ENCODE measurements around the gene MBNL1.
"Not testable (repeated sequence)": the region's sequence is repeated elsewhere in the genome, so short reads cannot be mapped to it uniquely, and the experiment has no call there.

The MBNL1 gene

GRCh38 chr3:152382312-152383135 is 113.8 kb downstream of the MBNL1 start:
- no peak for DNase-seq

GRCh38 chr3:152383136-152383606 is 114.4 kb downstream of the MBNL1 start:
- DNase-seq, result no peak

GRCh38 chr3:152384412-152384811 is 115.7 kb downstream of the MBNL1 start:
- DNase-seq, result no peak

- DNase-seq, result no peak
These were observed 117.0 kb downstream of the MBNL1 start for GRCh38 chr3:152385761-152386160.

- DNase-seq, result no peak
These were observed 117.5 kb downstream of the MBNL1 start for GRCh38 chr3:152386208-152386607.

GRCh38 chr3:152388631-152389030 is 119.9 kb downstream of the MBNL1 start:
- DNase-seq, result no peak

GRCh38 chr3:152389316-152389934 is 120.7 kb downstream of the MBNL1 start:
- no peak for DNase-seq

GRCh38 chr3:152390647-152391046 is 121.9 kb downstream of the MBNL1 start:
- DNase-seq, result no peak

GRCh38 chr3:152391671-152392070 is 122.9 kb downstream of the MBNL1 start:
- no peak for DNase-seq

- DNase-seq, result no peak
These were observed 123.6 kb downstream of the MBNL1 start for GRCh38 chr3:152392272-152392880.

- no peak for DNase-seq
These were observed 125.5 kb downstream of the MBNL1 start for GRCh38 chr3:152394246-152394645.

- no peak for DNase-seq
These were observed 127.0 kb downstream of the MBNL1 start for GRCh38 chr3:152395764-152396163.

GRCh38 chr3:152396867-152397266 is 128.1 kb downstream of the MBNL1 start:
- DNase-seq, result no peak

GRCh38 chr3:152397348-152397747 is 128.6 kb downstream of the MBNL1 start:
- not testable (repeated sequence) for DNase-seq

- DNase-seq, result no peak
These were observed 129.8 kb downstream of the MBNL1 start for GRCh38 chr3:152398495-152398894.

GRCh38 chr3:152399374-152399773 is 130.6 kb downstream of the MBNL1 start:
- DNase-seq, result no peak

GRCh38 chr3:152400887-152401286 is 132.2 kb downstream of the MBNL1 start:
- no peak for DNase-seq

GRCh38 chr3:152402695-152403451 is 134.1 kb downstream of the MBNL1 start:
- peak; percentile 27 for DNase-seq

GRCh38 chr3:152403632-152404066 is 134.9 kb downstream of the MBNL1 start:
- no peak for DNase-seq

- no peak for DNase-seq
These were observed 136.2 kb downstream of the MBNL1 start for GRCh38 chr3:152404976-152405375.

GRCh38 chr3:152405915-152406802 is 137.4 kb downstream of the MBNL1 start:
- no peak for DNase-seq

GRCh38 chr3:152413240-152413639 is 144.5 kb downstream of the MBNL1 start:
- no peak for DNase-seq

Data from activated CD4-positive, alpha-beta T cell treated with anti-CD3 and anti-CD28 coated beads, Interleukin-2, Interleukin-6, amounts not matched to agents 100 ng/mL and 50 ng/mL, durations not matched to agents 16 hours and 8 hours (primary cell).